ENCODE measurements around the gene ACOT6. TPM values are rescaled to one million over a fixed set of nuclear protein-coding genes. Genes with fewer than 3 reads are reported as not detected.
"Not testable (repeated sequence)": the region's sequence is repeated elsewhere in the genome, so short reads cannot be mapped to it uniquely, and the experiment has no call there.

Gene ACOT6
- total RNA-seq, 2 experiments from 2014 or later: not detected

DNA sequence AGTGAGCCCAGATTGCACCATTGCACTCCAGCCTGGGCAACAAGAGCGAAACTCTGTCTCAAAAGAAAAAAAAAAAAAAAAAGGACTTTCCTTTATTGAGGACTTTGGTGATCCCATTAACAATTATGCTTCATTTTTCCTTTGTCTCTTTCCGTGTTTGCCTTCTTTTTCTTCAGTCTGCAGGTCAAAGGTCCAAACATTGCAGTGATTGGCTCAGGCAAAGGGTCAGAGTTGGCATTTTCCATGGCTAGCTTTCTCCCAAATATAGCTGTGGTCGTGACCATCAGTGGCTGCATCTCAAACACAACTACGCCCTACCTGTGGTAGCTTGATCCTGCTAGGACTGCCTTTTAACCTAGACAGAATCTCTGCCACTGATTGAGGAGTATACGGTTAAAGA lies 25.5 kb downstream of the ACOT6 start:
- no peaks in the 10 kb centered on the region for H3K36me3 Mint-ChIP-seq
- no peaks in the 10 kb centered on the region for H3K9me3 Mint-ChIP-seq (ENCODE audit: low read depth)
- no peak for ATAC-seq
- no peak overlapping the region for H3K4me3 Mint-ChIP-seq
- H3K4me1 Mint-ChIP-seq: peaks cover 5% of the 10 kb centered on the region
- H3K27me3 Mint-ChIP-seq: peaks cover 12% of the 10 kb centered on the region
- no peak overlapping the region for H3K27ac Mint-ChIP-seq
- CTCF ChIA-PET: interaction anchor here (0.6 to 3.4 kb wide), 3 partner anchors 41 to 130 kb away, joined by 3 to 13 read pairs (median 7); partner anchors contain the start of gene ACOT2
- no peak for DNase-seq

GRCh38 chr14:73640796-73641365 lies 28.6 kb downstream of the ACOT6 start:
- Mint-ChIP-seq H3K36me3 (no peaks in the 10 kb centered on the region), H3K27me3 (peaks cover 2% of the 10 kb centered on the region), H3K4me1 (peaks cover 15% of the 10 kb centered on the region), H3K27ac (no peak overlapping the region), H3K4me3 (no peak overlapping the region), H3K9me3 (ENCODE audit: low read depth) (no peaks in the 10 kb centered on the region)
- ATAC-seq (no peak), DNase-seq (no peak)
- CTCF ChIA-PET: interaction anchor here (0.9 kb wide), 2 partner anchors 8 to 70 kb away, joined by 3 read pairs; no protein-coding TSS in a partner anchor

DNA sequence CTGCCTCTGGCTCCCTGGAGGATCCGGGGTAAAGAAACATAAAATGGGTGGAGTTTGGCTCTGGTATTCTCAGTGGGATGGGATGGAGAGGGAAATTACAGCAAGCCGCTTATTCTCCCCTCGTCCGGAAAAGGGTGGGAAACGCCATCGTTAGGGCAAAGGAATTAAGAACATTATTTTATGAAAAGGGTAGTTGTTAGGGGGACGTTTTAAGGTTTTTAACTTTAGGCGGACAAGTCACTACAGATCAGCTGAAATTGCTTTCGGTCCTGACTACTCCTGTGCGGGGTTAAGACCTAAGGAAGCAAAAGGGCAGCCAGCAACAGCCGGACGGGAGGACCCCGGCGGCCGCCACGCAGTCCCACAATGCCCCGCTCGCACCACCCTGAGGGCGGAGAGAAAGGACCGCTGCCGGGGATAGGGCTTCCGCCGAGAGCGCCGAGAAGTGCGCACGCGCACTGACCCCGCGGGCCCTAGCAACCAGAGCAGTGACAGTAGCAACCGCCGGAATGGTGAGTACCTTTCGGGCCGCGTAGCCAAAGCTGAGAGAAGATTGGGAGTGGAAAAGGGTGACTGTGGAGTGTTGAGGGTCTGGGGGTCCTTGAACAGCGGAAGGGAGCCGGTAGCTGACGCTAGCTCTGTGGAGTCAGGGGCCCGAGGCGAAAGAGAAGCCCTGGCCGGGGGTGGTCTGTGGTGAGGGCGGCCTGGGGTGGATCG lies 32.4 kb downstream of the ACOT6 start, which contains the start of gene DNAL1:
Gene DNAL1, plus strand, starts transcription at position 456 of the 717 bp plus-strand sequence. Its CDS starts 54 bp downstream, at position 510.
- H3K27me3 Mint-ChIP-seq: no peaks in the 10 kb centered on the region
- peak; percentile 100 for ATAC-seq
- H3K4me3 Mint-ChIP-seq: peak within 1 kb of the TSS; percentile 92
- CTCF ChIA-PET: interaction anchor here (0.8 to 1.7 kb wide), 3 partner anchors 11 to 212 kb away, joined by 3 to 9 read pairs (median 6); no protein-coding TSS in a partner anchor
- H3K9me3 Mint-ChIP-seq (ENCODE audit: low read depth): no peaks in the 10 kb centered on the region
- DNase-seq: peak; percentile 94
- H3K27ac Mint-ChIP-seq: peak within 1 kb of the TSS; percentile 82
- H3K4me1 Mint-ChIP-seq: peaks cover 16% of the 10 kb centered on the region
- no peaks in the 10 kb centered on the region for H3K36me3 Mint-ChIP-seq

DNA sequence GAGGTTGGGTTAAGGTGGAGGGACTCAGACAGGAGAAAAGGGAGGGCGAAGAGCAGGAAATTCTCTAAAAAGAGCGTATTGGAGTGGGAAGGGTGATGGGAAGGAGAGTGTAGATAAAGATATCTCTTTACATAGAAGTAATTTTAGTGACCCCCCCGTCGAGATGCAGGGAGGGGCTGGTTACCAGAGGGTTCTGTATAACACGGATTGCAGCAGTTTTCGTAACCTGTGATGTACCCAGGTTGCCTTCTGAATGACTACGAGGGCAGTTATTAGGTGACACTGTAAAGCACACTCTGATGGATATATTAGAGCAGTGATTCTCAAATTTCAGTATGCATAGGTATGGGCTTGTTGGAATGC lies 32.9 kb downstream of the ACOT6 start:
- no peaks in the 10 kb centered on the region for H3K9me3 Mint-ChIP-seq (ENCODE audit: low read depth)
- ATAC-seq: no peak
- H3K4me1 Mint-ChIP-seq: peaks cover 16% of the 10 kb centered on the region
- no peaks in the 10 kb centered on the region for H3K36me3 Mint-ChIP-seq
- peak overlapping the region; percentile 82 for H3K27ac Mint-ChIP-seq
- H3K27me3 Mint-ChIP-seq: no peaks in the 10 kb centered on the region
- CTCF ChIA-PET: interaction anchor here (0.8 to 1.7 kb wide), 2 partner anchors 12 to 212 kb away, joined by 3 to 6 read pairs; no protein-coding TSS in a partner anchor
- peak overlapping the region; percentile 92 for H3K4me3 Mint-ChIP-seq
- DNase-seq: no peak

DNA sequence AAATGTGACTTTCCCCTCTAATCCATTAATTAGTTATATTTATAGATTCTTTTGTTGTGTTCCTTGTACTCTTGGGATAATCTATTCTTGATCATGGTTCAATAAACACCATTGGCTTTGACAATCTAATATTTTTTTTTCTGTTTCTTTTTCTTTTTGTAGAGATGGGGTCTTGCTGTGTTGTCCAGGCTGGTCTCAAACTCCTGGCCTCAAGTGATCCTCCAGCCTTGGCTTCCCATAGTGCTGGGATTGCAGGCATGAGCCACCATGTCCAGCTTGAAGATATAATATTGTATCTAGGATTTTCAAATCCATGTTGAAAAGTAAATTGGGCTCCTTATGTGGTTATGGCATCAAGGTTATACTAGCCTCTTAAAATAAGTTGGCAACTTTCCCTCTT lies 38.7 kb downstream of the ACOT6 start:
- no peak for DNase-seq
- peaks cover under 1% of the 10 kb centered on the region for H3K4me1 Mint-ChIP-seq
- no peaks in the 10 kb centered on the region for H3K9me3 Mint-ChIP-seq (ENCODE audit: low read depth)
- no peak overlapping the region for H3K4me3 Mint-ChIP-seq
- no peaks in the 10 kb centered on the region for H3K27me3 Mint-ChIP-seq
- no peak for ATAC-seq
- CTCF ChIA-PET: interaction anchor here (0.7 kb wide), 1 partner anchor 143 kb away, joined by 3 read pairs; no protein-coding TSS in a partner anchor
- no peak overlapping the region for H3K27ac Mint-ChIP-seq
- H3K36me3 Mint-ChIP-seq: peaks cover 4% of the 10 kb centered on the region

DNA sequence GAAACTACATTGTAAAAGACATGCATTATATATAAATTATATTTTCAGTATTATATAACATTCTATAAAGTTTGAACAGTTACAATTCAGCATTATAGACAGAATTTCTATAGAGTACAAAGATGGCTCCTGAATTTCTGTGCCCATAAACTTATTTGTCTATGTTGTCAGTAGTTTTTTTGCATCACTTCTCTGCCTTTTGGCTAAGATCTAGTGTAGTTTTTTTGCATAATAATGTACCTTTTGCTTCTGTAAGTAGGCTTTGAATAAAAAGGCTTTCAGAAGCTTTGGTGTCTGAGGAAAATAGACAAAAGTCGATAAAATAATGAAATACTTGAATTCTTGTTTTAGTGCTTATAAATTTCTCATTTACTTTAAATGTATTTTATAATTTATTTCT lies 43.5 kb downstream of the ACOT6 start:
- no peaks in the 10 kb centered on the region for H3K9me3 Mint-ChIP-seq (ENCODE audit: low read depth)
- DNase-seq (no peak), ATAC-seq (no peak)
- H3K27me3 Mint-ChIP-seq: no peaks in the 10 kb centered on the region
- peaks cover 4% of the 10 kb centered on the region for H3K36me3 Mint-ChIP-seq
- no peaks in the 10 kb centered on the region for H3K4me1 Mint-ChIP-seq
- H3K27ac Mint-ChIP-seq: no peak overlapping the region
- no peak overlapping the region for H3K4me3 Mint-ChIP-seq
- CTCF ChIA-PET: no interaction called here

GRCh38 chr14:73659202-73659601 lies 46.9 kb downstream of the ACOT6 start:
- H3K9me3 Mint-ChIP-seq (ENCODE audit: low read depth); CTCF ChIA-PET; H3K4me1 Mint-ChIP-seq; DNase-seq; H3K4me3 Mint-ChIP-seq; H3K36me3 Mint-ChIP-seq; H3K27me3 Mint-ChIP-seq; ATAC-seq; H3K27ac Mint-ChIP-seq: not testable (repeated sequence)

- no peaks in the 10 kb centered on the region for H3K4me1 Mint-ChIP-seq
- DNase-seq (no peak), ATAC-seq (no peak)
- H3K9me3 Mint-ChIP-seq (ENCODE audit: low read depth): no peaks in the 10 kb centered on the region
- no peak overlapping the region for H3K27ac Mint-ChIP-seq
- CTCF ChIA-PET: no interaction called here
- no peaks in the 10 kb centered on the region for H3K27me3 Mint-ChIP-seq
- no peak overlapping the region for H3K4me3 Mint-ChIP-seq
- peaks cover 2% of the 10 kb centered on the region for H3K36me3 Mint-ChIP-seq
These were observed 48.2 kb downstream of the ACOT6 start for GRCh38 chr14:73660511-73660910.

DNA sequence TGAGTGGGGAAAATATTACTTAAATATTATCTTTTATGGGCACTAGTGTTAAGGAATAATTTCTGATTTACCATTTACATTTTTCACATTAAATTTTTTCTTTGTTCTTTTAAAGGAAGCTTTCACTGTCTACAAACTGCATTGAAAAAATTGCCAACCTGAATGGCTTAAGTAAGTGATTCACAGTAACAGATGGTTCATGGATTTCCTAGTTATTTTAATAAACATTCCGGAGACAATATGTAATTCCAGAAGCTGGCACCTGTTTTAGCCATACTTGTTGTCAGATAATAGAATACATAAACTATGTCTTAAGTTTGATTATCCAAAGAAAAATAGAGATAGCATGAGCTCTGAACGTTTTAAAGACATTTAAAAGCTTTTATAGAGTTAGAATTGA lies 49.6 kb downstream of the ACOT6 start:
- Mint-ChIP-seq H3K4me1 (no peaks in the 10 kb centered on the region), H3K27ac (no peak overlapping the region), H3K36me3 (peaks cover 2% of the 10 kb centered on the region), H3K9me3 (ENCODE audit: low read depth) (no peaks in the 10 kb centered on the region), H3K27me3 (no peaks in the 10 kb centered on the region), H3K4me3 (no peak overlapping the region)
- ATAC-seq: no peak
- CTCF ChIA-PET: no interaction called here
- no peak for DNase-seq

GRCh38 chr14:73662487-73662943 lies 50.2 kb downstream of the ACOT6 start:
- Mint-ChIP-seq H3K4me1 (no peaks in the 10 kb centered on the region), H3K27me3 (no peaks in the 10 kb centered on the region), H3K9me3 (ENCODE audit: low read depth) (no peaks in the 10 kb centered on the region), H3K36me3 (peaks cover 2% of the 10 kb centered on the region), H3K27ac (no peak overlapping the region), H3K4me3 (no peak overlapping the region)
- ATAC-seq (no peak), DNase-seq (no peak)
- CTCF ChIA-PET: no interaction called here

DNA sequence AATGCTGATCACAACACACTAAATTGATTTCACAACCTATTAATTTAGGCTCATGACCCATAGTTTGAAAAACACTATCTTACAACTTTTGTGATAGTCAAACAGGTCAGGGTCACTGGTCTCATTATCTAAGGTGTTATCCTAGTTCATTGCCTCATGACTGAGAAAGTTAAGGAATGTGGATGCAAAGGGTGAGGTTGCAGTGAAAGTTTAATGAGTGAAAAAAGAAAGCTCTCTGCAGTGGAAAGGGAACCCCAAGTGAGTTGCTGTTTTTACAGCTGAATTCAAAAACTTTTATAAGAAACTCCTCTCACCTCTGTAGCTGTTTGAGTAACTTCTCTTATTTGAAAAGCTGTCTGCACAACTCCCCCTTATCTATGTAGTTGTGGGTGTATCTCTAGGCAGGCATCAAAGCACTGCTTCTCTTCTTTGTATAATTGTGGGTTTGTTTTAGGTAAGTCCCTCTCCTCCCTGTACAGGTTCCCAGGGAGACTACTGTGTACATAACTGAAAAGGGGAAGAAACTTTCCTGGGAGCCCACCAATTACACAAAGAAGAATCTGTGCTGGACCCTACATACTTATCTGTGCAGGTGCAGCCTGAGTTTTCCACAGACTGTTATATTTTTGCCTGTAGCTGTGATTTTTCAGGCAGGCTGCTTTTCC lies 51.4 kb downstream of the ACOT6 start:
- Mint-ChIP-seq H3K9me3 (ENCODE audit: low read depth) (no peaks in the 10 kb centered on the region), H3K4me1 (no peaks in the 10 kb centered on the region), H3K4me3 (no peak overlapping the region), H3K36me3 (peaks cover 2% of the 10 kb centered on the region), H3K27me3 (no peaks in the 10 kb centered on the region), H3K27ac (no peak overlapping the region)
- CTCF ChIA-PET: interaction anchor here (0.6 to 0.7 kb wide), 3 partner anchors 23 to 1757 kb away, joined by 4 read pairs; no protein-coding TSS in a partner anchor
- DNase-seq (no peak), ATAC-seq (no peak)

GRCh38 chr14:73665130-73665529 lies 52.8 kb downstream of the ACOT6 start:
- Mint-ChIP-seq H3K36me3 (peaks cover 2% of the 10 kb centered on the region), H3K4me1 (no peaks in the 10 kb centered on the region), H3K27me3 (no peaks in the 10 kb centered on the region), H3K4me3 (no peak overlapping the region), H3K27ac (no peak overlapping the region), H3K9me3 (ENCODE audit: low read depth) (no peaks in the 10 kb centered on the region)
- no peak for DNase-seq
- CTCF ChIA-PET: no interaction called here
- no peak for ATAC-seq

DNA sequence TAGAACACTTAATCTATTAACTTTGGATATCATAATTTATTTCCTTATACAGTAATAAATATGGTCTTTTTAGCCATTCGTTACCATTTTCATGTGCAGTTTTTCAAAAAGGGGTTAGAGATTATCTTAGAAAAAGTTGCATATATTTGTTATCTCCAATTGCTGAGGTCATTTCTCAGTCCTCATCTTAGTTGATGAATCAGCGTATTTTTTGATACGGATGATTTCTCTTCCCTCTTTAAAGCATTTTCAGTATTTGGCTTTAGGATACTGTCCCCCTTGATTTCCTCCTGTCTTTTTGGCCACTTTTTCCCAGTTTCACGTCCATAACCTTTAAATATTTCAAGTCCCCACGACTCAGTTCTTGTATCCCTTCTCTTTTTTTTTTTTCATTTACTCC lies 54.3 kb downstream of the ACOT6 start:
- no peak for ATAC-seq
- DNase-seq: no peak
- H3K27me3 Mint-ChIP-seq: no peaks in the 10 kb centered on the region
- H3K27ac Mint-ChIP-seq: no peak overlapping the region
- H3K4me3 Mint-ChIP-seq: no peak overlapping the region
- H3K36me3 Mint-ChIP-seq: peaks cover 2% of the 10 kb centered on the region
- no peaks in the 10 kb centered on the region for H3K4me1 Mint-ChIP-seq
- no peaks in the 10 kb centered on the region for H3K9me3 Mint-ChIP-seq (ENCODE audit: low read depth)
- CTCF ChIA-PET: no interaction called here
